Measurements from ENCODE around the gene SLC12A1.
"Not testable (repeated sequence)": the region's sequence is repeated elsewhere in the genome, so short reads cannot be mapped to it uniquely, and the experiment has no call there.

The SLC12A1 gene

DNA sequence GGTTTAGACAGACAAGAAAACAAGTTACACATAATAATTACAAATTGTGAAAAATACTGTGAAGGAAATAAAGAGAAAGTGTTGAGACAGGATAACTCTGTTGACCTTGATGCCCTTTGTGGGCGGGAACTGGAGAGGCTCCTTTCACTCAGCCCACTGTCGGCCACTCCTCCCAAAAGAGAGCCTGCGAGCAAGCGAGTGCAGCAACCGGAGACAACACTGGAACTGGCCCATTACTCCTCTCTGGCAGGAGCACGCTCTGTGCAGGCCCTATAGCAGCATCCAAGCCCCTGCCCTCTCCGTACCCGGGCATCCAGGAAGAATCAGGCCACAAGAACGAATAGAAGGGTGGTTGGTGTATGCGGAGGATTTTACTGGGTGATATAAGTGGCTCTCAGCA lies 108.9 kb downstream of the SLC12A1 start:
- no peak for DNase-seq

DNA sequence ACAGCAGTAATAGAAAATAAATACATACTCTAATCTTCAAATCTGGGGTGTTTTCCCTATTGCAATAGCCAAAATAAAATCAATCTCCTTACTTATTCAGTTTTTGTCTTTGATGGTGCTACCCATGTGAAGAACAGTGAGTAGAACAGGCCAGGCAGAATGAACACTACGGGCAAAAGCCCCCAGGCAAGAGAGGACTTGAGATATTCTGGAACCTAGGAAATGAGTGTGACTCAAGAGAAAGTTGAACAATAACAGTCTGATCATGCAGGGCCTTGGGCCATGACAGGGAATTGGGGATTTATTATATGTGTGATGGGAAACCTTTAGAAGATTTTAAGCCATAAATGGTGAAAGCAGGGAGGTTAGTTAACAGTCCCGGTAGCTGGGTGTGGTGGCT lies 111.1 kb downstream of the SLC12A1 start:
- DNase-seq: no peak

DNA sequence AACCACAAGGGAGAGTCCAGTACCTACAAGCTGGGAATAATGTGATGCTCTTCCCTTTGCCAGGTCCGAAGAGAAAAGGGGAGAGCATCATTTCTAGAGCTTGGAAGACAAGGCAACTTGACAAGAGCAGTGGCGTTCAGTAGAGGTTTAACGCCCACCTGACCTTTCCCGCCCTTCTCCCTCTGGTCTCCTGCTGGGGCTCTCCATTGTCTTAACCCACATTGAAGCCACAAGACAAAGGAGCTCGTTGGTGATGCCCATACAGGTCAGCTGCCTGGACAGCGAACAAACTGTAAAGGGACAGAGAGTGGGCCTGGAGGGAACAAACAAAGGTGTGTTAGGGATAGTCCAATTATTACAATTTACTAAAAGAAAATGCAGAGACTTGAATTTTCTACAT lies 112.0 kb downstream of the SLC12A1 start:
- DNase-seq: peak; percentile 25

DNA sequence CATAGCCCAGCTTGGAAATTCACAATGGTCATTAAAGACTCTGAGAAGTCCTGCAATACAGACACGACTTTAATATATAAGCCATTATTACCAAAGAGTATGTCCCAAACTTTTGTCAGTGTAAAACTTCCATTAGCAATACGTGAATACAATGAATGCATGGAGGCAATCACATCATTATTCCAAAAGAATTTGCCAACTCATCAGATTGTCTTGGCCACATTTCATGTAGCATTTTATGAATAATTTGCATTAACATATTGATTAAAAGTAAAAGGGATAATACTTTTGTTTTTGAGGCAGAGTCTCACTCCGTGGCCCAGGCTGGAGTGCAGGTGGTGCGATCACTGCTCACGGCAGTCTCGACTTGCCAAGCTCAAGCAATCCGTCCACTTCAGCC lies 117.2 kb downstream of the SLC12A1 start:
- no peak for DNase-seq

DNA sequence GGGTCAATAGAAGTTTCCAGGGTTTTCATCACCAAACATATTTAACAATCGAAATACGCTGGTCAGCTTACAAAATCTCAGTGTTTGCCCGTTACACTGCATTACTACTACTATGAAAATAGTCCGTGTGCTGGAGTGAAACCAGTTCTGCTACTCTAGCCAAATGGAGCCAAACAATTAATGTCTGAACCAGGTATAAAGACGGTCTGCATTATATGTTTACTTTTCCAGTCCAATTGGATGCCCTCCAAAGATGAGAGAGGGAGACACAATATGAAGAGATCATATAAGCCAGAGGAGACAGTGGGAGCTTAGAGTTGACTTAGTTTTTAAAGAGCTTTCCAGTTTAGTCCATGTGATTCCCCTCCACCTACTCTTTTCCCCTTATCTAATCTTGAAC lies 118.8 kb downstream of the SLC12A1 start:
- DNase-seq: peak; percentile 54

DNA sequence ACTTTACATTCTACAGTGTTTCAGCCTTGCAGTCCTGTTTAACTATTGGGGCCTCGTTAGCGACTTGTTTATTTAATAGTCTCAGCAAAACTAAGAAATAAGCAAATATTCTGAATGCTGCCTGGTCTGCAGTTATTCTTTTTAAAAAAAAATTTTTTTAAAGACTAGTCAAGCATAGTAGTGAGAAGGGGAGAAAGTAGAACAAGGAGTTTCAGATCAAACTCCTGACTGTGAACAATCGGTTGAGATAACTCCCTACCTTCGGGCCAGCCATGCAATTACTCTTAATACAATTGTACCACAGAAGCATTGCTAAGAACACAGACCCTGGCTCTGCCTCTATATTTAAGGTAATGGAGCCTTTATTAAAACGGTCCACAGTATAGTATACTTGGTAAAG lies 119.3 kb downstream of the SLC12A1 start:
- DNase-seq: no peak

DNA sequence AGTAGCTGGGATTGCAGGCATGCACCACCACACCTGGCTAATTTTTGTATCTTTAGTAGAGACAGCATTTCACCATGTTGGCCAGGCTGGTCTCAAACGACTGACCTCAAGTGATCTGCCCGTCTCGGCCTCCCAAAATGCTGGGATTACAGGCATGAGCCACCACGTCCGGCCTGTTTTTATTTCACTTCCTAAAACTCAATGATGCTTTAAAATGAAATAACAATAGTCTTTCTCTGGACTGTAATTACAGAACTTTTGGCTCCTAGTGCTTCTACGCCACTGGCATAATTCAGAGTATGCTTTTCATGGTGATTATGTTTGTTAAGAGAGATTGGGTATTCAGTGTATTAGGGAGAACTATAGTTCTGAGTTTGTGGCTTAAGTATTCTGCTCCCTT lies 120.1 kb downstream of the SLC12A1 start:
- not testable (repeated sequence) for DNase-seq

DNA sequence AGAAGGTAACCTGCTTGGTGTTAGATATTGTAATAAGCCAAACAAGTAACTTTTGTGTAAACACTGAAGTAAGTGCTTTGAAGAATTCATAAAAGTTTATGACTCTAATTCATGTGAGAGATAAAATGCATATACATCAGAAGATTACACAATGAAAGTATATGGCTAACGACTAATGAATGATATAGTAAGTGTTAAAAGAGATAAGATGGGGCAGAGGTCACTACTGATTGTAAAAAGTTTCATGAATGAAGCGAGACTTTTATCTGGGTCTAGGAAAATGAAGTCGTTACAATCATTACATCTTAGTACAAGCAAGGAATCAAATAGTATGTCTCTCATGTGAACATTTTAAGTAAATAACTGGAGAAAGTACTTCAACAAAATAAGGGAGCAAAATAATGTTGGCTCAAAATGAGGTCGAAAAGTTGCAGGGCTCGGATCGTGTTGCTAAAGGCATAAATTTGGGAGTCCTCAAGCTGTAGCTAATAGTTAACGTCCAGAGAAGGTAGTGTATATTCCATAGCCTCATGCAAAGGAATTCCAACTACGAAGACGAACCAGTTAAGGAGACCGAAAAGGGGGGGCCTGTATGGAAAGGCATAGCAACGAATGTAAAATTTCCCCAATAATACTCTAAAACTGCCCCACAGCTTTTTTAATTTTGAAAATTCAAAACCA lies 124.1 kb downstream of the SLC12A1 start:
- no peak for DNase-seq

DNA sequence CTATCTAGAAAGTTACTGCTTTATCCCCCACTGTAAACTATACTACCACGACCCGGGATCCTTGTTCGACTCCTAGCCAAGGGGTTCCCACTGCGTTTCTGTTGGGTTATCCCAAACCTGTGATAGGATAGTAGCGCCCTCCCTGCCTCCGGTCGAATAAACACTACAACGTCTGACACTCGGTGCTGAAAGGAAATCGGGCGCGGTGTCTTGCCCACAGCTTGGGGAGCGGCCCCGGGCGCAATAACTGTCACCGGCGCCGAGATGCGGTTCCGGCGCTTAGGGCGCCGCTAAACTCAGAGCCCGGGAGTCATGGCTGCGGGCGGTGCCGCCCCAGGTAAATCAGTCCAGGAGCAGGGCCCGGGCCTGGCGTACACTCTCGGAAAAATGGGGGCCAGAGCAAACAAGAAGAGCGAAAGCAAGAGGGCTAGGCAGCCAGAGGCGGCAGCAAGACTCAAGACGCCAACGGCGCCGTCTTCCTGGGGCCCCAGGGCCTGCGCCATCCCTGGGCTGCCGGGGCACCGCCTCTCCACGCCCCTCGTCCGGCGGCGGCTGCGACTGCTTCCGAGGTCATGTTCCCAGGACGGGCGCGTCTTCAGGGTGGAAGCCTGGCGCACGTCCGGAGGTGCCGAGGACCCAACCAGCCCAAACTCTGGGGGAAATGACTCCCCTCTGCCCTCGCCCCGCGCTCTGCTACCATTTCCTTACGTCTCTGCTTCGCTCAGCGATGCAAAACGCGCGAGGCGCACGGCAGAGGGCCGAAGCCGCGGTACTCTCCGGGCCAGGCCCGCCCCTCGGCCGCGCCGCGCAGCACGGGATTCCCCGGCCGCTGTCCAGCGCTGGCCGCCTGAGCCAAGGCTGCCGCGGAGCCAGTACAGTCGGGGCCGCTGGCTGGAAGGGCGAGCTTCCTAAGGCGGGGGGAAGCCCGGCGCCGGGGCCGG lies 125.0 kb downstream of the SLC12A1 start, which contains the start of gene DUT:
DUT (plus strand) TSS at position 575 of the 941 bp plus-strand sequence; CDS start at position 662, 87 bp downstream.
- peak; percentile 71 for DNase-seq

DNA sequence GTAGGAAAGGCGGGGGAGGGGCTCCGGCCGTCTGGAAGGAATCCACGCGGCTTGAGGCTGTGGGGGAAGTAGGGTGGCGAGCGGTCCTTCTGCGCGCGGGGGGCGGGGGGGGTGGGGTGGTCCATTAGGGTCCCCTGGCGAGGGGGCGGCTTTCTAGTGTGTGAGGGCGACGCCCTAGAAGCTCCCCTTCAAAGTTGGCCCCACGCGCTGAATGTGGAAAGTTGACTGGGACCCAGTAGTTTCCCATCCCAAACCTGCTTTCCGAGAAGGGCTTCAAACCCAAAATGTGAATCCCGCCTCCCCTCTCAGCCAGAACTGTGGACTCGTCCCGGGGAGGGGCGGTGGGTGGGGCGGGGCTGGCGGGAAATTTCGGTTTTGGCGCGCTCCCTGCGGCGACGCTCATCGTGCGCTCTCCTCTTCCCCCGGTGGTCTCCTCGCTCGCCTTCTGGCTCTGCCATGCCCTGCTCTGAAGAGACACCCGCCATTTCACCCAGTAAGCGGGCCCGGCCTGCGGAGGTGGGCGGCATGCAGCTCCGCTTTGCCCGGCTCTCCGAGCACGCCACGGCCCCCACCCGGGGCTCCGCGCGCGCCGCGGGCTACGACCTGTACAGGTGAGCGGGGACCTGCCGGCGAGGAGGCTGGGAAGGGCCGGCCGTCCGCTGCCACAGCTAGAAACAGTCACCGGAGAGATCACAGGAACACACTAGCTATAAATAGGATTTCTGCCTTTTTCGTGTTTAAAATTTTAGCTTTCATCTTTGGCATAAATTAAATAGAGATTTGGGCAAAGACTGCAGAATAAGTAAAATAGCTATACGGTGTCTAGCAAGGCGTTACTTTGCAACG lies 125.9 kb downstream of the SLC12A1 start:
- peak; percentile 79 for DNase-seq

DNA sequence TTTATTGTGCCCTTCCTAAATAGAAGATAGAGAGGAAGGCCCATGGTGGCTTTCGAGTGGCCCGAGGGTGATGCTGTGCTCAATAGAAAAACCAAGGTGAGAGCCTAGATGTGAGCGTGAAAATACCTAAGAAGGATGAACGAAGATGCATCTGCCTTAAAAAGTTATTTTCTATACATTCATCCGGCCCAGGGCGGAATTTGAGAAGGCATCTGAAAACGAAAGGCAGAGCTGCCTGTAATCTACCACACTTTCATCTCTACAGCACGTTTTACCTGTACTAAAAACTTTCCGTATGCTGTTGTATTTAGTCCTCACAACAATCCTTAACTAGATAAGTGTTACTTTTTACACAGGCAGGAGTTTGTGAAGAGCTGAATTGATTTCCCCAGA lies 126.5 kb downstream of the SLC12A1 start:
- no peak for DNase-seq

DNA sequence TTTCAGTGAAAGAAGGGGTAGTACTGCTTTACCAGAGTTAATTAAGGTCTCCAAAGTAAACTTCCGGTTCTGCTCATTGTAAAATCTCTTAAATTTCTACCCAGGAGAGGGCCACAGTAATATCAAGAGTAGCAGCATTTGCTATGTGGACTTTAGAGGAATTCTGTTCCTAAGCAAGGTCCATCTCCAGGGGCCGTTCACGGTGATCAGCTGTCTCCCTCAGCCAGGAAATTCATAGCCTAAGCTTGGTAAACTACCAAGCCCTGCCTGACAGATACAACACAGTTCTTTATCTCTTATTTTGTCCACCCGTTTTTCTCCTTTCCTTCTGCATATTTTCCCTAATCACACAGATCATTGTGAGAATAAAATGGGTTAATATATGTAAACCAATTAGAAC lies 127.4 kb downstream of the SLC12A1 start:
- DNase-seq: no peak

DNA sequence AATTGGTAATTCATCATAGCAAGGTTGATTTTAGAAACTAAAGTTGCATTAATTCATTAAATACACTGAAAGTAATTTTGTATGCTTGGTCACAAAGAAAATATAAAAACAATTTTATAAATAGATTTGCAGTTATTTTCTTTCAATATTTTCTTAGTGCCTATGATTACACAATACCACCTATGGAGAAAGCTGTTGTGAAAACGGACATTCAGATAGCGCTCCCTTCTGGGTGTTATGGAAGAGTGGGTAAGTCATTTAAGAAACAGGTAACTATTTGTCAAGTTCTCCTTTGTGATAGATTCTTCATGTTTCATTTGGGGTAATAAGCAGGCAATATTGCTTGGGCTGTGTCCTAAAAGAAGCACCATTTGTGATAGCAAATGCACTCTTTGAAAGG lies 128.2 kb downstream of the SLC12A1 start:
- no peak for DNase-seq

DNA sequence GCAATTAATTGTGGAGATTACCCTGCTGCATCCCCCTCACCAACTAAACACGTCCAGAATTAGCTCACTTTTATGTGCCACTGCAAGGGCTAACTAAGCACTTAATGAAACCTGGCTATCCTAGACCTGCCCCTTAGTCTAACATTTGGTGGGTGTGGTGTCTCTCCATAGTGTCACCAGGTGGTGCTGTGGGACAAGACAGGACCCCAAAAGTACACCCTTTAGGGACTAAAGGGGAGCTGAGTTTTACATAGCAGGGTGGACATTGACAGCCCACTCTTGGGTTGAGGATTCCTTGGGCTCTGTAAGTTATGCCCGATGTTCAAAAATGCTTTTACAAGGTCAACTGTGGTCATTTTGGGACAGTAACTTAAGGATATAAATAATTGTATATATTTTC lies 130.8 kb downstream of the SLC12A1 start:
- no peak for DNase-seq

DNA sequence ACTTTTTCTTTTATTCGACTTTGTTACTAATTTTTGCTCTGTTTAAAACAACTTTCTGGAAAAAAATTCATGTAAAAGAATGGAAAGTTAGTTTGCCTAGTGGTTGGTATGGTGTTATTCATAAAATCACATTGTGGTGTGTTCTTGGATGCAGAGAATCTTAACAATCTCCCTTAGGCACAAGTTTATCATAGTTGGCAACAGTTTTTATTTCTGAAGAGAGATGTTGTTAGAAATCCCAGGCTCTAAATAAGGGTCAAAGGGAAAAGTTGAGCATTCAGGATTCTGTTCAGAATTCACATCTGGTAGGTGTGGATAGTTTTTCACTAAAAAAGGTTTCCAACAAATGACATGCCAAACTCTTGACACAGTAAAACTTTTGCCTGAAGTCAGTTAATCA lies 131.5 kb downstream of the SLC12A1 start:
- no peak for DNase-seq

DNA sequence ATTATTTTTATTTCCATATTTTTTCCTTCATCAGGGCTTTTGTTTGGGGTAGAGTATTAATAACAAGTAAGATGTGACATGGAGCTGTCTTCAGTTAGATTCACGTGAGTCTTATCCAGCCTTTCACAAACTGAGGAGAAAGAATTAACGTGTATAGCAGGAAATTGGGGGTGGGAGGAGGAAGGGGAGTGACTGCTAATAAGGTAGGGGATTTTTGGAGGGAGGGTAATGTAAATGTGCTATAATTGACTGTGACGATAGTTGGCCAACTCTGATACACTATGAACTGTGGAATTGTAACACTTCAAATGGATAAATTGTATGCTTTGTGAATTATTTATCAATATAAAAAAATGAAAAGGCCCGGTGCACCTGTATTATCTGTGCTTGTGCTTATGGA lies 134.0 kb downstream of the SLC12A1 start:
- DNase-seq: no peak

DNA sequence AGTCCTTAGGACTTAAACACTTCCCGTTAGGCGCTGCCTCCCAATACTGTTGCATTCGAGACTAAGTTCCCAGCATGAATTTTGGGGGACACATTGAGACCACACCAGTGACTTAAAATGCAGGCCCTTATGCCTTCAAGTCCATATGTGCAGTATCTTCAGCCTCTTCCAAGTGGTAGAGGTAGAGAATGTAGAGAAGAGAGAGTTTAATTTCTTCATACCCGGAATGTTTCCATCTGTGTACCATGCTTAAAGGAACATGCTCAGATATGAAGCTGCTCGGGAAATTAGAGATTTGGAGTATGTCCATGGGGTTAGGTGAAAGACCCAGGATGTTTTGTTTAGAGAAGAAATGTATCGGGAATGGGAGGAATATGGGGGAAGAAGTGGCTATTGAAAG lies 137.8 kb downstream of the SLC12A1 start:
- no peak for DNase-seq

DNA sequence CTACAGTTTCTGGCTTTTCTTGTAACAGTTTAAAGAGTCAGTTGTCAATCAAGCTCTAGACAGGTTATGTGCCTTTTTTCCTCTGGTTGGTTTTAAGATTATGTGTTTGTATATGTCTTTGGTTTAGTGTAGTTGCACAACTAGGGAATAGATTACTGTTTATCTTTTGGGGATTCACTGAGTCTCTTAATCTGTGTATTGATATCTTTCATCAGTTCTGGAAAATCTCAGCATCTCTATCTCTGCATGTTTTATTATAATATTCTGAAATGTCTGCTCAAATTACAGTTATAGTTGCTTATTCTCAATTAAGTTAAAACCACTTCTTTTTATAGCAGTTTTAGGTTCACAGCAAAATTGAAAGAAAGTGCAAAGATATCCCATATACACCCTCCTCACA lies 139.4 kb downstream of the SLC12A1 start:
- DNase-seq: no peak

DNA sequence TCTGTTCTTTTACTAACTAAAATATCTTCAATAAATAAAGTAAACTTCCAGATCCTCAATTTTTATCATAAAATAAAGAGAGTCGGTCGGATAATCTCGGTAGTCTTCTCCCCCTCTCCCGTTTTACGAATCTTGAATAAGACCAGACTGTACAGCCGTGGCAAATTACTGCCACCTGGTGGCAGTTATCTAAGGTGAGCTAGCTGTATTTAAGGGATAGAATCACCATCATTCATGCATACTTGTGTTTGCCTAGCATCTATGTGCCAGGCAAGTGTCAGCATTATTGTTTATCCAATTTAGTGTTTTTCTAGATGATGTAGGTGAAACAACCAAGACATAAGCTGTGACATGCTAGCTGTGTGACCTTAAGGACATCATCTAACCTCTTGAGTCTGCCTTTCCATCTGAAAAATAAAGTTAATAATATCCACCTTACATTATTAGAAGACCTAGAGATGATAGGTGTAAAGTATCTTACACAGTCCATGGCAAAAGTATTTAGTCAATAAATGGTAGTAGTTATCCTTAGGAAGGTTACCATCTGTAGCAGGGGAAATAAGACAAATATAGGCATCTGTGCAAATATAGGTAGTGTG lies 146.5 kb downstream of the SLC12A1 start:
- DNase-seq: peak; percentile 82
